ENCODE results near the gene ACO2.
A peak's percentile ranks its signal among the peaks of the same experiment; 100 is the strongest.
"Not testable (repeated sequence)": the region's sequence is repeated elsewhere in the genome, so short reads cannot be mapped to it uniquely, and the experiment has no call there.

ACO2 gene

GRCh38 chr22:41543854-41544670, 75.1 kb downstream of the ACO2 start, which contains the start of gene POLR3H:
POLR3H (minus strand) TSS chr22:41544470; CDS start chr22:41544101, 369 bp downstream.
- peak; percentile 78 for DNase-seq

- DNase-seq, result no peak
Measured at GRCh38 chr22:41544671-41545476, 76.0 kb downstream of the ACO2 start.

- DNase-seq, result no peak
Measured at GRCh38 chr22:41548830-41549211, 79.9 kb downstream of the ACO2 start.

GRCh38 chr22:41550952-41551491, 82.1 kb downstream of the ACO2 start:
- no peak for DNase-seq

GRCh38 chr22:41551877-41552582, 83.1 kb downstream of the ACO2 start:
- no peak for DNase-seq

GRCh38 chr22:41555325-41555982, 86.5 kb downstream of the ACO2 start:
- no peak for DNase-seq

- no peak for DNase-seq
Measured at GRCh38 chr22:41556561-41556960, 87.6 kb downstream of the ACO2 start.

GRCh38 chr22:41557401-41558240, 88.7 kb downstream of the ACO2 start:
- DNase-seq, result no peak

GRCh38 chr22:41558241-41558630, 89.3 kb downstream of the ACO2 start:
- DNase-seq, result not testable (repeated sequence)

- DNase-seq, result no peak
Measured at GRCh38 chr22:41560095-41560471, 91.2 kb downstream of the ACO2 start.

GRCh38 chr22:41561335-41561734, 92.4 kb downstream of the ACO2 start:
- no peak for DNase-seq

- DNase-seq, result no peak
Measured at GRCh38 chr22:41561788-41562187, 92.9 kb downstream of the ACO2 start.

GRCh38 chr22:41562461-41562860, 93.5 kb downstream of the ACO2 start:
- DNase-seq, result no peak

- no peak for DNase-seq
Measured at GRCh38 chr22:41563051-41563711, 94.3 kb downstream of the ACO2 start.

- DNase-seq, result no peak
Measured at GRCh38 chr22:41564563-41564962, 95.6 kb downstream of the ACO2 start.

GRCh38 chr22:41565403-41566054, 96.6 kb downstream of the ACO2 start:
- DNase-seq, result no peak

GRCh38 chr22:41567512-41567768, 98.5 kb downstream of the ACO2 start:
- no peak for DNase-seq

GRCh38 chr22:41568811-41569210, 99.9 kb downstream of the ACO2 start:
- DNase-seq, result no peak

GRCh38 chr22:41570221-41570620, 101.3 kb downstream of the ACO2 start:
- no peak for DNase-seq

- no peak for DNase-seq
Measured at GRCh38 chr22:41571786-41572185, 102.9 kb downstream of the ACO2 start.

- DNase-seq, result not testable (repeated sequence)
Measured at GRCh38 chr22:41572305-41572704, 103.4 kb downstream of the ACO2 start.
